ENCODE measurements around the gene HNF1B.

HNF1B gene

GRCh38 chr17:37742116-37742761 is 2.6 kb downstream of the HNF1B start:
- H3K27ac ChIP-seq, result no peak overlapping the region
- TF ChIP-seq CTCF (conservative IDR thresholded peaks at IDR 0.05) (no peak), ZFX (IDR thresholded peaks at IDR 0.05) (no peak)

GRCh38 chr17:37741341-37742115 is 3.3 kb downstream of the HNF1B start:
- H3K27ac ChIP-seq, result no peak overlapping the region
- TF ChIP-seq ZFX (IDR thresholded peaks at IDR 0.05) (no peak), CTCF (conservative IDR thresholded peaks at IDR 0.05) (no peak)

- no peak for TF ChIP-seq ZFX (IDR thresholded peaks at IDR 0.05)
- TF ChIP-seq CTCF (conservative IDR thresholded peaks at IDR 0.05), result no peak
- no peak overlapping the region for H3K27ac ChIP-seq
These were observed 3.9 kb downstream of the HNF1B start for GRCh38 chr17:37740915-37741314.

- H3K27ac ChIP-seq, result no peak overlapping the region
- TF ChIP-seq ZFX (IDR thresholded peaks at IDR 0.05), result no peak
- TF ChIP-seq CTCF (conservative IDR thresholded peaks at IDR 0.05), result no peak
These were observed 6.9 kb downstream of the HNF1B start for GRCh38 chr17:37737971-37738370.

GRCh38 chr17:37737081-37737480 is 7.8 kb downstream of the HNF1B start:
- no peak overlapping the region for H3K27ac ChIP-seq
- no peak for TF ChIP-seq ZFX (IDR thresholded peaks at IDR 0.05)
- no peak; the same call in 1 of the 2 replicates for TF ChIP-seq CTCF (conservative IDR thresholded peaks at IDR 0.05)

GRCh38 chr17:37736428-37736827 is 8.4 kb downstream of the HNF1B start:
- TF ChIP-seq CTCF (conservative IDR thresholded peaks at IDR 0.05) (no peak), ZFX (IDR thresholded peaks at IDR 0.05) (no peak)
- no peak overlapping the region for H3K27ac ChIP-seq

- no peak overlapping the region for H3K27ac ChIP-seq
- TF ChIP-seq CTCF (conservative IDR thresholded peaks at IDR 0.05) (no peak), ZFX (IDR thresholded peaks at IDR 0.05) (no peak)
These were observed 9.7 kb downstream of the HNF1B start for GRCh38 chr17:37735165-37735564.

Data from C4-2B (cell line).